Left ventricle myocardium inferior (tissue), 1 donor: ENCODE results near the gene P2RY11. TPM values are rescaled to one million over a fixed set of nuclear protein-coding genes. Genes with fewer than 3 reads are reported as not detected.

ENCODE experiments used
- DNase-seq: peaks from one replicate; pipeline ENCODE4 v3.0.0-alpha.2; 2020
- H3K27ac ChIP-seq: fragments of 200-600 bp; replicated peaks from 2 replicates; pipeline ENCODE4 v1.8.0; 2021
- H3K27me3 ChIP-seq: fragments of 200-600 bp; 2 replicates; pipeline ENCODE4 v1.8.0; 2021; ENCODE audit warnings: low read depth
- H3K36me3 ChIP-seq: fragments of 200-600 bp; 2 replicates; pipeline ENCODE4 v1.8.0; 2021
- H3K4me1 ChIP-seq: fragments of 200-600 bp; 2 replicates; pipeline ENCODE4 v1.8.0; 2021
- H3K4me3 ChIP-seq: fragments of 200-600 bp; 2 replicates; pipeline ENCODE4 v1.8.0; 2021; ENCODE audit warnings: mild to moderate bottlenecking, moderate library complexity
- H3K9me3 ChIP-seq: fragments of 200-600 bp; replicated peaks from 2 replicates; pipeline ENCODE4 v1.8.0; 2021
- intact Hi-C: fragments of 100-400 bp; cut with micrococcal nuclease; formaldehyde crosslinking; loops from one replicate; pipeline ENCODE4 v1.11.0; 2022
- long read RNA-seq: library from polyadenylated mRNA; unstranded; transcript quantifications from one replicate; pipeline ENCODE4 v2.0.0, GENCODE V29; 2021
- total RNA-seq: library from RNA; stranded (reverse); fragmentation: NEBNext Ultra II Directional; extraction: Animal tissue kit (Norgen Biotek cat#: 25700); gene quantifications from one replicate; pipeline ENCODE4 v1.2.1, GENCODE V29; 2021
- TF ChIP-seq, protein P1 (sequence below): fragments of 200-600 bp; IDR thresholded peaks from 2 replicates; pipeline ENCODE4 v1.8.0; 2021; ENCODE audit warnings: antibody characterized with exemption, mild to moderate bottlenecking, borderline replicate concordance
- donor health status: DM: no; HTN: yes; CAD: no; lungs with severe emphysema.

P2RY11 gene, protein sequence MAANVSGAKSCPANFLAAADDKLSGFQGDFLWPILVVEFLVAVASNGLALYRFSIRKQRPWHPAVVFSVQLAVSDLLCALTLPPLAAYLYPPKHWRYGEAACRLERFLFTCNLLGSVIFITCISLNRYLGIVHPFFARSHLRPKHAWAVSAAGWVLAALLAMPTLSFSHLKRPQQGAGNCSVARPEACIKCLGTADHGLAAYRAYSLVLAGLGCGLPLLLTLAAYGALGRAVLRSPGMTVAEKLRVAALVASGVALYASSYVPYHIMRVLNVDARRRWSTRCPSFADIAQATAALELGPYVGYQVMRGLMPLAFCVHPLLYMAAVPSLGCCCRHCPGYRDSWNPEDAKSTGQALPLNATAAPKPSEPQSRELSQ
- total RNA-seq: 4.1 TPM
- long read RNA-seq, partial matches to known transcripts: 0 of 3 reads
- long read RNA-seq, other reads (novel, unspliced or antisense): 3 of 3 reads

DNA sequence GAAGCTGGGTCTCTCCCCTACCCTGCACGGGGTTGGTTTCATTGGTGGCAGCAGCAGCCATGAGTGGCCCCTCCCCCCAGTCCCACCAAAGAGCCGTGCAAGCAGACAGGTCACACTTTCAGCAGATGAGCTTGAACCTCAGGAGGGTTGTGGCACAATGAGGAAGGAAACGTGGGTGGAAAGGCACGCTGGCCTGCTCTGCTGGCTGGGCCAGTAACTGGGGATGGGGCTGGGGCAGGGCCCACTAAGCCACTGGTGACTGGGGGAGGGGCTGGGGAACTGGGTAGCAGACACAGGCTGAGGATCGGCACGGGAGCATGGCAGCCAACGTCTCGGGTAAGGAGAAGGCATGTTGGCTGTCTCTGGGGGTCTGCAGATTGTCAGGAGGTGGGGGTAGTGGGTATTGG, at the start of gene P2RY11:
Gene P2RY11, plus strand, starts transcription at position 289 of the 407 bp plus-strand sequence. Its CDS starts 29 bp downstream, at position 318.
- Histone ChIP-seq H3K4me3 (no peak within 1 kb of the TSS), H3K36me3 (peaks cover 64% of the 10 kb centered on the region), H3K27ac (peak within 1 kb of the TSS; percentile 12), H3K27me3 (no peaks in the 10 kb centered on the region), H3K4me1 (peaks cover 32% of the 10 kb centered on the region), H3K9me3 (no peaks in the 10 kb centered on the region)
- intact Hi-C loops: no loop called here
- DNase-seq: no peak
- TF ChIP-seq, protein P1, sequence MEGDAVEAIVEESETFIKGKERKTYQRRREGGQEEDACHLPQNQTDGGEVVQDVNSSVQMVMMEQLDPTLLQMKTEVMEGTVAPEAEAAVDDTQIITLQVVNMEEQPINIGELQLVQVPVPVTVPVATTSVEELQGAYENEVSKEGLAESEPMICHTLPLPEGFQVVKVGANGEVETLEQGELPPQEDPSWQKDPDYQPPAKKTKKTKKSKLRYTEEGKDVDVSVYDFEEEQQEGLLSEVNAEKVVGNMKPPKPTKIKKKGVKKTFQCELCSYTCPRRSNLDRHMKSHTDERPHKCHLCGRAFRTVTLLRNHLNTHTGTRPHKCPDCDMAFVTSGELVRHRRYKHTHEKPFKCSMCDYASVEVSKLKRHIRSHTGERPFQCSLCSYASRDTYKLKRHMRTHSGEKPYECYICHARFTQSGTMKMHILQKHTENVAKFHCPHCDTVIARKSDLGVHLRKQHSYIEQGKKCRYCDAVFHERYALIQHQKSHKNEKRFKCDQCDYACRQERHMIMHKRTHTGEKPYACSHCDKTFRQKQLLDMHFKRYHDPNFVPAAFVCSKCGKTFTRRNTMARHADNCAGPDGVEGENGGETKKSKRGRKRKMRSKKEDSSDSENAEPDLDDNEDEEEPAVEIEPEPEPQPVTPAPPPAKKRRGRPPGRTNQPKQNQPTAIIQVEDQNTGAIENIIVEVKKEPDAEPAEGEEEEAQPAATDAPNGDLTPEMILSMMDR: no peak

DNA sequence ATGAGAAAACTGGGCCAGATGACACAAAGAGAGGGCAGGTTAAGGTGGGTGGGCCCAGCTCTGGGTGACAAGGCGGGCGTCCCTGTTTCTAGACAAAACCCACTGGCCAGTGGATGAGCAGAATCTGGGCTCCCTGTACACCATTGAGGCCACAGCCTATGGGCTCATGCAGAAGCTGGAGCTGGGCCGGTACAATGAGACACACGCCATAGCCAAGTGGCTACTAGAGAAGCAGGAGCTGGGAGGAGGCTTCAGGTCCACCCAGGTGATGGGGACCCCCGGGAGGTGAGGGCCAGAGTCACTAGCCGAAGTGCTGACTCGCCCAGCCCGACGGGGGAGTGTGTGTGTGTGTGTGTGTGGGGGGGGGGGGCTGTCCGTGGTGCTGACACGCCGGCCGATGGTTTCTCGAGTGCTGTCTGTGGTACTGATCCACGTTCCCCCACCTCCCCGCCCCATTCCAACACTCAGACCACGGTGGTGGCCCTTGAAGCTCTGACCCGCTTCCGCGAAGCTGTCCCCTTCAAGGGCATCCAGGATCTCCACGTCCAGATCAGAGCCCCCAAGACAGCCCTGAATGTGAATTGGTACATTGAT, 49.7 kb upstream of the P2RY11 start:
- intact Hi-C loops: no loop called here
- Histone ChIP-seq H3K27me3 (peaks cover 77% of the 10 kb centered on the region), H3K36me3 (no peaks in the 10 kb centered on the region), H3K9me3 (peaks cover 5% of the 10 kb centered on the region), H3K27ac (no peak overlapping the region), H3K4me1 (no peaks in the 10 kb centered on the region), H3K4me3 (no peak overlapping the region)
- TF ChIP-seq, protein P1: no peak
- no peak for DNase-seq

DNA sequence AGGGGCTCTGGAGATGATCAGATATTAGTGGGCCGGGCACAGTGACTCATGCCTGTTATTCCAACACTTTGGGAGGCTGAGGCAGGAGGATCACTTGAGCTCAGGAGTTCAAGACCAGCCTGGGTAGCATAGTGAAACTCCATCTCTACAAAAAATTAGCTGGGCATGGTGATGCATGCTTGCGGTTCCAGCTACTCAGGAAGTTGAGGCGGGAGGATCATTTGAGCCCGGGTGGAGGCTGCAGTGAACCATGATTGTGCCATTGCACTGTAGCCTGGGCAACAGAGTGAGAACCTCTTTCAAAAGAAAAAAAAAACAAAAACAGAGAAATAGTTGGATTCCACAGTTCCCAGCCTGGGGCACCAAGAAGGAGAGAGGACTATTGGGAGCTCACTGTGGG, 43.3 kb upstream of the P2RY11 start:
- TF ChIP-seq, protein P1: no peak
- H3K9me3 ChIP-seq: peaks cover 5% of the 10 kb centered on the region
- H3K4me3 ChIP-seq: no peak overlapping the region
- no peak for DNase-seq
- H3K27ac ChIP-seq: no peak overlapping the region
- peaks cover 59% of the 10 kb centered on the region for H3K27me3 ChIP-seq
- H3K4me1 ChIP-seq: no peaks in the 10 kb centered on the region
- H3K36me3 ChIP-seq: no peaks in the 10 kb centered on the region
- intact Hi-C loops: no loop called here

DNA sequence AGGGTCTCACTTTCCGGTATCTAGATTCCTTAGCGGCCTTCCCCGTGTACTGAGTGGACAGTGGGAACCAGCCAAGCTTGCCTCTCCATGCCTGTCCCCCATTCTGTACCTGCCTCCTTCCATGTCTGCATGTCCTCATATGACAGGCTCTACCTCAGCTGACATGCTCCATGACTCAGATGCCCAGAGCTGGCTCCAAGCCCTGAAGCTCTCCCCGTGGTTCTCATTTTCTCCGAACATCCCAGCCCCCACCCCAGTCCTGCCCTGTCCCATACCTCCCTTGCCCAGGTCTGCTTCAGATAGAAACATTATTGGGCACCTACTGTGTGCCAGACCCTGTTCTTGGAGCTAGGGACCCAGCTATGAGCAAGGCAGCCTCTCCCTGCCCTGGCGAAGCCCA, 42.4 kb upstream of the P2RY11 start:
- intact Hi-C loops: no loop called here
- Histone ChIP-seq H3K9me3 (peaks cover 14% of the 10 kb centered on the region), H3K4me3 (no peak overlapping the region), H3K27me3 (peaks cover 53% of the 10 kb centered on the region), H3K36me3 (no peaks in the 10 kb centered on the region), H3K4me1 (no peaks in the 10 kb centered on the region), H3K27ac (no peak overlapping the region)
- TF ChIP-seq, protein P1: no peak
- no peak for DNase-seq

DNA sequence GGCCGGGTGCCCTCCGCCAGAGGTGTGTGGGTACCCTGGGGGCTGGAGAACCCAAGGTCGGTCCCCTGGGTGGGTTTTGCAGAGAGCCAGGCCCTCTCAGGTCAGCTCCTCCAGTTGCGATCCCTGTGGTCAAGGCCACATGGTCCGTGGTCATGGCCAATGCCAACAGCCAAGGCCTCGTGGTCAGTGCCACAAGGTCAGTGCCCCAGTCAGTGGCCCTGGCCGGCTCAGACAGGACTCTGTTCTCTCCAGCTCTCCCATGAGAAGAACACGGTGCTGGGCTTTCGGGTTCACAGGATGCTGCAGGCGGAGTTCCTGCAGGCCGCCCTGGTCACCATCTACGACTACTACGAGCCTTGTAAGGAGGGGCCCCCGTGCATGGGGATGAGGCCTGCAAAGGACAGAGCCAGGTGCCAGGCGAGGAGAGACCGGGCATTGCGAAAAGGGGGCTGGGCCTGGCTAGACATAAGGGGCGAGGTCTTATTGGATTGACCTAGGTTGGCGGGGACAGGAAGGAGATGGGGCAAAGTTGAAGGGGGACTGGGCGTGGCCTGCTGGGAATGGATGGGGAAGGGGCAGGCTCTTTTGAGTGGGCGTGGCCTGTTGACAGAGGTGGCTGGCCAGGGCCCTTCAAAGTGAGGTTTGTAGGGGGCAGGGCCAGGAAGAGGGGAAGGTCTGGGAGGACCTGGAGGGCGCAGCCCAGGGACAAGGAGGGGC, 40.6 kb upstream of the P2RY11 start:
- no peak for DNase-seq
- no peaks in the 10 kb centered on the region for H3K36me3 ChIP-seq
- H3K9me3 ChIP-seq: peaks cover 17% of the 10 kb centered on the region
- intact Hi-C loops: no loop called here
- TF ChIP-seq, protein P1: no peak
- peaks cover 46% of the 10 kb centered on the region for H3K27me3 ChIP-seq
- H3K4me3 ChIP-seq: no peak overlapping the region
- no peak overlapping the region for H3K27ac ChIP-seq
- no peaks in the 10 kb centered on the region for H3K4me1 ChIP-seq
